Measurements from ENCODE around the gene RALY.

Gene RALY

GRCh38 chr20:34102342-34102741, 108.6 kb downstream of the RALY start:
- no peak for TF ChIP-seq CTCF (IDR thresholded peaks at IDR 0.05; ENCODE audit: control extremely low read depth, extremely low read depth, low read depth, missing control alignments)
- POLR2A ChIA-PET, result no interaction called here
- CTCF ChIA-PET, result interaction anchor here (1.0 to 2.3 kb wide), 2 partner anchors 32 to 34 kb away, joined by 3 to 8 read pairs; no protein-coding TSS in a partner anchor
- no peak for DNase-seq (ENCODE audit: extremely low spot score)

- DNase-seq (ENCODE audit: extremely low spot score), result no peak
- CTCF ChIA-PET, result interaction anchor here (1.0 to 2.0 kb wide), 2 partner anchors 8 to 11 kb away, joined by 4 to 6 read pairs; partner anchors contain the start of gene EIF2S2
- TF ChIP-seq CTCF (IDR thresholded peaks at IDR 0.05; ENCODE audit: control extremely low read depth, extremely low read depth, low read depth, missing control alignments), result no peak
- POLR2A ChIA-PET, result no interaction called here
These were observed 110.3 kb downstream of the RALY start for GRCh38 chr20:34104059-34104458.

- ChIA-PET POLR2A (no interaction called here), CTCF (interaction anchor here (1.3 to 1.6 kb wide), 2 partner anchors 37 to 244 kb away, joined by 3 to 5 read pairs; no protein-coding TSS in a partner anchor)
- no peak for DNase-seq (ENCODE audit: extremely low spot score)
- TF ChIP-seq CTCF (IDR thresholded peaks at IDR 0.05; ENCODE audit: control extremely low read depth, extremely low read depth, low read depth, missing control alignments), result no peak
These were observed 112.4 kb downstream of the RALY start for GRCh38 chr20:34105978-34106675.

GRCh38 chr20:34108616-34109174, 115.0 kb downstream of the RALY start:
- no peak for TF ChIP-seq CTCF (IDR thresholded peaks at IDR 0.05; ENCODE audit: control extremely low read depth, extremely low read depth, low read depth, missing control alignments)
- DNase-seq (ENCODE audit: extremely low spot score), result no peak
- POLR2A ChIA-PET, result interaction anchor here (0.7 kb wide), 2 partner anchors 97 to 1412 kb away, joined by 3 to 9 read pairs; no protein-coding TSS in a partner anchor
- CTCF ChIA-PET, result interaction anchor here (0.9 to 1.7 kb wide), 2 partner anchors 13 to 40 kb away, joined by 3 to 7 read pairs; no protein-coding TSS in a partner anchor

GRCh38 chr20:34109442-34109841, 115.7 kb downstream of the RALY start:
- TF ChIP-seq CTCF (IDR thresholded peaks at IDR 0.05; ENCODE audit: control extremely low read depth, extremely low read depth, low read depth, missing control alignments), result no peak
- CTCF ChIA-PET, result interaction anchor here (1.7 kb wide), 1 partner anchor 40 kb away, joined by 7 read pairs; no protein-coding TSS in a partner anchor
- POLR2A ChIA-PET, result interaction anchor here (0.7 kb wide), 1 partner anchor 1413 kb away, joined by 9 read pairs; no protein-coding TSS in a partner anchor
- DNase-seq (ENCODE audit: extremely low spot score), result no peak

GRCh38 chr20:34110025-34110744, 116.5 kb downstream of the RALY start:
- DNase-seq (ENCODE audit: extremely low spot score), result no peak
- POLR2A ChIA-PET, result no interaction called here
- no peak for TF ChIP-seq CTCF (IDR thresholded peaks at IDR 0.05; ENCODE audit: control extremely low read depth, extremely low read depth, low read depth, missing control alignments)
- CTCF ChIA-PET, result no interaction called here
